ENCODE measurements around the gene SEMA7A. TPM values are rescaled to one million over a fixed set of nuclear protein-coding genes. Genes with fewer than 3 reads are reported as not detected.
"Not testable (repeated sequence)": the region's sequence is repeated elsewhere in the genome, so short reads cannot be mapped to it uniquely, and the experiment has no call there.

SEMA7A gene
- total RNA-seq, 1 donor, result 5.9 TPM

GRCh38 chr15:74458473-74458872 is 24.7 kb upstream of the SEMA7A start:
- Histone ChIP-seq H3K4me1 (ENCODE audit: insufficient read depth, low read length) (peaks cover 27% of the 10 kb centered on the region), H3K4me3 (ENCODE audit: low read length) (no peak overlapping the region), H3K9me3 (ENCODE audit: low read depth, low read length) (no peaks in the 10 kb centered on the region), H3K27me3 (ENCODE audit: insufficient read depth, low read length) (no peaks in the 10 kb centered on the region)

GRCh38 chr15:74457036-74457435 is 23.3 kb upstream of the SEMA7A start:
- not testable (repeated sequence) for H3K4me3 ChIP-seq (ENCODE audit: low read length); H3K27me3 ChIP-seq (ENCODE audit: insufficient read depth, low read length); H3K9me3 ChIP-seq (ENCODE audit: low read depth, low read length)
- peaks cover 20% of the 10 kb centered on the region for H3K4me1 ChIP-seq (ENCODE audit: insufficient read depth, low read length)

- no peak overlapping the region for H3K4me3 ChIP-seq (ENCODE audit: low read length)
- H3K4me1 ChIP-seq (ENCODE audit: insufficient read depth, low read length), result peaks cover 5% of the 10 kb centered on the region
- H3K9me3 ChIP-seq (ENCODE audit: low read depth, low read length), result no peaks in the 10 kb centered on the region
- no peaks in the 10 kb centered on the region for H3K27me3 ChIP-seq (ENCODE audit: insufficient read depth, low read length)
Measured at GRCh38 chr15:74454764-74455500, 21.2 kb upstream of the SEMA7A start.

- Histone ChIP-seq H3K4me3 (ENCODE audit: low read length) (no peak overlapping the region), H3K4me1 (ENCODE audit: insufficient read depth, low read length) (no peaks in the 10 kb centered on the region), H3K27me3 (ENCODE audit: insufficient read depth, low read length) (no peaks in the 10 kb centered on the region), H3K9me3 (ENCODE audit: low read depth, low read length) (no peaks in the 10 kb centered on the region)
Measured at GRCh38 chr15:74453925-74454763, 20.4 kb upstream of the SEMA7A start.

DNA sequence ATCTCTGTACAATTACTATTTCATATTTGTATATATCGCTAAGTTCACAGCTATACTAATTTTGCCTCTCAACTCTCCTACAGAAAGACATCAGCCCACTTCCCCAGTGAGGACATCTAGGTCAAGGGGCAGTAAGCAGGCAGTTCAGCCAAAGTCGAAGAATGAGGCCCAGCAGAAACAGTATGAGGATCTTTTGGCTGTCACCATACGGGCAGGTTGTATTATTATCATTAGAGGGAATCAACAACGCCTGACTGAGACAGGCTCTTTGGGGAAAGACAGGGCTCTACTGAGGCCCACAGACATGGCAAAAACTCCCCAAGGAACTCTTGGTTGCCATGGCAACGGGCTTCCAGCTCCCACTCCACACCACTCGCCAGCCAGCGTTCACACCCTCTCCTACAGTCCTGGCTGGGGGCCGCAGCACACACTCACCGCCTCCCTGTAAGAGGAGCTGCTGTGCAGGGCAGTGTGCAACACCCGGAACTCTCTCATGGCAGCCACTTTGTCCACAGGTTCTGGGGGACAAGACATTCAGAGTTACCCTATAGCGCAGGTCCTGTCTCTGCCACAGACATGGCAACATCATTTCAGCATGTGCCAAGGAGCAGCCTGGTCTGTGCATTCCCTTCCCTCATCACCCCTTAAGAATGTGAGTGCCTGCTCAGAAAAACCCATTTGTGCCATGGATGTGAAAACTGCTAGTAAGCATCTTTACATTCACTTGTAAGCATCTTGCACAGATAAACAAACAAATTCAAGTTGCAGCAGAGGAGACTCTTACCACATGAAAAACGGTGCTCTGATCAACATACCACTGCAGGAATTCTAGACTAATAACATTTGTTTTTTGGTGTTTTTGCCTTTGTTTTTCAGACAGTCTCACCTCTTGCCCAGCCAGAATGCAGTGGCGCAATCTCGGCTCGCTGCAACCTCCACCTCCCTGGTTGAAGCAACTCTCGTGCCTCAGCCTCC is 18.4 kb upstream of the SEMA7A start:
- Histone ChIP-seq H3K27me3 (ENCODE audit: insufficient read depth, low read length) (no peaks in the 10 kb centered on the region), H3K4me3 (ENCODE audit: low read length) (no peak overlapping the region)

GRCh38 chr15:74451322-74451721 is 17.6 kb upstream of the SEMA7A start:
- H3K4me3 ChIP-seq (ENCODE audit: low read length), result no peak overlapping the region
- no peaks in the 10 kb centered on the region for H3K27me3 ChIP-seq (ENCODE audit: insufficient read depth, low read length)
- H3K4me1 ChIP-seq (ENCODE audit: insufficient read depth, low read length), result no peaks in the 10 kb centered on the region
- no peaks in the 10 kb centered on the region for H3K9me3 ChIP-seq (ENCODE audit: low read depth, low read length)

More for the DNA sequence above, 18.4 kb upstream of the SEMA7A start:
- H3K4me1 ChIP-seq (ENCODE audit: insufficient read depth, low read length), result no peaks in the 10 kb centered on the region
- H3K9me3 ChIP-seq (ENCODE audit: low read depth, low read length), result no peaks in the 10 kb centered on the region

- Histone ChIP-seq H3K4me3 (ENCODE audit: low read length) (no peak overlapping the region), H3K9me3 (ENCODE audit: low read depth, low read length) (no peaks in the 10 kb centered on the region), H3K27me3 (ENCODE audit: insufficient read depth, low read length) (no peaks in the 10 kb centered on the region), H3K4me1 (ENCODE audit: insufficient read depth, low read length) (no peaks in the 10 kb centered on the region)
Measured at GRCh38 chr15:74449643-74450205, 16.0 kb upstream of the SEMA7A start.

DNA sequence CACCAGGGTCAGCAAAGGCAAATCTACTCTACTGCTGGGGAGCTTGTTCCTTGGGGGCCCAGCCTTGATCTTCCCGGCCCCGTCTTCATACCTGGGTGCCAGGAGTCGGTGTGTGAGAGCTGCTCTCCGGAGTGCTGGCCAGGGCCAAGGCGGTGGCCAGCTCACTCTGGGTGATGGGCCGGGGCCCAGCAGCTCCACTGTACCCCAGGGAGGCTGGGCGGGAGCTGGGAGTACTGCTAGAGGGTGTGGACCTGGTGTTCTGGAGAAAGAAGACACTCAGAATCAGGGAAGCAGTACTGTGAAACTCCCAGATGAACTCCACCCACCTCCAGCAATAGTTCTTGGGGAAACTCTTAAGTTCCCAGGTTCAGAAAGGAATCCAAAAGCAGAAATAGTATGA is 15.3 kb upstream of the SEMA7A start:
- no peaks in the 10 kb centered on the region for H3K4me1 ChIP-seq (ENCODE audit: insufficient read depth, low read length)
- H3K9me3 ChIP-seq (ENCODE audit: low read depth, low read length), result no peaks in the 10 kb centered on the region
- no peaks in the 10 kb centered on the region for H3K27me3 ChIP-seq (ENCODE audit: insufficient read depth, low read length)
- H3K4me3 ChIP-seq (ENCODE audit: low read length), result no peak overlapping the region

DNA sequence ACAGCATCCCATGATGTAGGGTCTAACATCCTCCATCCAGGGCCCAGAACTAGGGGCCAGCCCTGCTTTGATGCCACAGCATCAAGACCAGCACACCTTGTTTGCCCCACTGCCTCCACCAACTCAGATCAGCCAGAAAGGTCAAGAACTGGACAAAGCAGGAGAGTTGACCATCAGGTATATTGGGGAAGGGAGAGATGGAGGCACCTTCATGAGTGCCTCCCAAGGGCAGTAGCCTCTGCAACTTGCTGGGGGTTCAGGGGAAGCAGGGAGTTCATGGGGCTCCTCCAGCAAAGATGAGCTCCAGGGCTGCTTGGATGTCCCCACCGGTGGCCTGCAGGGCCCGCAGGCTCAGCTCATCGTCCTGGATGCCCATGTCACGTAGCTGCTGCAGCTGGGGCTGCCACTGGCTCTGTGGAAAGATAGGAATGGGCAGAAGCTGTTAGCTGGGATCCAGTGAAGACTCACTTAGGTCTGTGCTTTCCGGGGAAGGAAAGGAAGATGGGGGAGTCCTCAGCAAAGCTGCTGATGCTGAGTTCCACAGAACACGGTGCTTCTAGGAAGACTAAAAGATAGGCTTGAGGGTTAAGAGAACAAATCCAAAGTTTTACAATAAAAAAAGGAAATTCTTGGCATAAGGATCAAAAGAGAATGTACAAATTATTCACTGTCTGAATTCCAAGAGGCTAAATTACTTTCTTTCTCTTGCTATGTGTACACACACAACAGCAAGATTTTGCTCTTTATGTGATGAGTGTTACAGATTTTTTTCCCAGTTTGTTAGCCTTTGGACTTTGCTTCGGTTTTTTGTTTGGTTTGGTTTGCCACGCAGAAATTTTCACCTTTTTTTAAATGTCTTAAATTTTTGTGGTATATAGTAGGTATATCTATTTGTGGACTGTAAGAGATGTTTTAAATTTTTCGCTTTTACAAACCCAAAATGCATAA is 12.3 kb upstream of the SEMA7A start:
- Histone ChIP-seq H3K9me3 (ENCODE audit: low read depth, low read length) (no peaks in the 10 kb centered on the region), H3K27me3 (ENCODE audit: insufficient read depth, low read length) (no peaks in the 10 kb centered on the region), H3K4me3 (ENCODE audit: low read length) (no peak overlapping the region), H3K4me1 (ENCODE audit: insufficient read depth, low read length) (no peaks in the 10 kb centered on the region)

- no peaks in the 10 kb centered on the region for H3K9me3 ChIP-seq (ENCODE audit: low read depth, low read length)
Measured at GRCh38 chr15:74444106-74445062, 10.6 kb upstream of the SEMA7A start.

GRCh38 chr15:74443100-74443909 is 9.5 kb upstream of the SEMA7A start:
- H3K27me3 ChIP-seq (ENCODE audit: insufficient read depth, low read length), result no peaks in the 10 kb centered on the region
- H3K4me1 ChIP-seq (ENCODE audit: insufficient read depth, low read length), result no peaks in the 10 kb centered on the region
- no peaks in the 10 kb centered on the region for H3K9me3 ChIP-seq (ENCODE audit: low read depth, low read length)
- H3K4me3 ChIP-seq (ENCODE audit: low read length), result no peak overlapping the region

More at GRCh38 chr15:74444106-74445062, 10.6 kb upstream of the SEMA7A start:
- Histone ChIP-seq H3K4me1 (ENCODE audit: insufficient read depth, low read length) (no peaks in the 10 kb centered on the region), H3K27me3 (ENCODE audit: insufficient read depth, low read length) (no peaks in the 10 kb centered on the region), H3K4me3 (ENCODE audit: low read length) (no peak overlapping the region)

DNA sequence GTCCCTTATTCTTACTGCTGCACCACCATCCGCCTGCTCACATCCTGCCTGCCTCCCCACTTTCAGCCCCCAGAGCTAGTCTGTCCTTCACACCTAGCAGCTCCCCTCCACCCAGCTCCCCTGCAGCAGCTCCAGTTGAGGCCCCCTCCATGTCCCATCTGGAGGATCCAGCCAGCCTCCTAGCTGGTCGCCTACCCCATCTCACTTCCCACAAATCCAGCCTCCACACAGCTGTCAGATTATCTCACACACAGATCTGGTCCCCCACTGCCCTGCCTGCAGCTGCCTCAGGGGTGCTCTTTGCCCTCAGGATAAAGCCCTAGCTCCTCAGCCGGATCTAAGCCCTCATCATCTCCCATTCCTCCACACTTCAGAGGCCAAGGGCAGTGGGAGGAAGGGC is 8.8 kb upstream of the SEMA7A start:
- Histone ChIP-seq H3K4me3 (ENCODE audit: low read length) (no peak overlapping the region), H3K27me3 (ENCODE audit: insufficient read depth, low read length) (no peaks in the 10 kb centered on the region), H3K9me3 (ENCODE audit: low read depth, low read length) (no peaks in the 10 kb centered on the region), H3K4me1 (ENCODE audit: insufficient read depth, low read length) (no peaks in the 10 kb centered on the region)
